DMS114 treated with DMSO at 0.1 percent for 48 hours (cell line): ENCODE measurements around the gene LYST.
"Not testable (repeated sequence)": the region's sequence is repeated elsewhere in the genome, so short reads cannot be mapped to it uniquely, and the experiment has no call there.

ENCODE experiments used
- DNase-seq: peaks from one replicate; lab custom pipeline; 2025; ENCODE audit not compliant: unreplicated experiment; lab: John Stamatoyannopoulos, UW

Gene LYST

DNA sequence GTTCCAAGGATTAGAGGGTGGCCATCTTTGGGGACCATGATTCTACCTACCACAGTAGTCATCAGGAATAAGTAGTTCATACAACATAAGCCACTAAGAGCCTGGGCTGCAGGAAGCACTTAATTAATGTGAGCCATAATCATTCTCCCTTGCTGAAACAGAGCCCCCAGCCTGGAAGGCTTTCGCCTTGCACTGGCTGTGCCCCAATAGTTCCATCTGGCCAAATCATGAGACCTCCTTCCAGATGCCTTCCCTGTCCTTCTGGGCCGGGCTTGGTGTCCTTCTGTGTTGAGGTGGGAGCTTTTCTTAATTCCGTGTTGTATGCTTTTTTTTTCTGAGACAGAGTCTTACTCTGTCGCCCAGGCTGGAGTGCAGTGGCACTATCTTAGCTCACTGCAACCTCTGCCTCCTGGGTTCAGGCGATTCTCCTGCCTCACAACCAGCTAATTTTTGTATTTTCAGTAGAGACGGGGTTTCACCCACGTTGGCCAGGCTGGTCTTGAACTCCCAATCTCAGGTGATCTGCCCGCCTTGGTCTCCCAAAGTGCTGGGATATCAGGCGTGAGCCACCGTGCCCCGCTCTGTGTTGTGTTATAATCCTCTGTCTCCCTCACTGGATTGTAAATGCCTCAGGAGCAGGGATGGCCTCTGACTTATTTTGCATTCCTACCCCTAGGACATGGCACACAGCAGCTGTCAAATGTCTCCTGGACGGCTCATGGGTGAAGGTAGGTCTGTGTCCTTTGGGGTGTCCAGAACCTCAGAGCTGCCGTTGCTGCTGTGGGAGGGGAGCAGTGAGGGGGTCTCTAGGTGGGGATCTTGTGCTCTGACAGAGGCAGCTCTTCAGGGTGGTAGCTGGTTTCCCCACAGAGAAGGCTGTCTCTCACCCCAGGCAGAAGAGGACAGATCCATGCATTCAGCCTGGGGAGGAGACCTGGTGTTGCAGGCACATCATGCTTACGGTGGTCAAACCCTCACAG is 227.2 kb downstream of the LYST start:
- DNase-seq, result no peak

DNA sequence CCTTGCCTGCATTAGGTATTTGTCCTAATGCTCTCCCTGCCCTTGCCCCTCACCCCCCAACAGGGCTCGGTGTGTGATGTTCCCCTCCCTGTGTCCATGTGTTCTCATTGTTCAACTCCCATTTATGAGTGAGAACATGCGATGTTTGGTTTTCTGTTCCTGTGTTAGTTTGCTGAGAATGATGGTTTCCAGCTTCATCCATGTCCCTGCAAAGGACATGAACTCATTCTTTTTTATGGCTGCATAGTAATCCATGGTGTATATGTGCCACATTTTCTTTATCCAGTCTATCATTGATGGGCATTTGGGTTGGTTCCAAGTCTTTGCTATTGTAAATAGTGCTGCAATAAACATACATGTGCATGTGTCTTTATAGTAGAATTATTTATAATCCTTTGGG is 228.1 kb downstream of the LYST start:
- not testable (repeated sequence) for DNase-seq

DNA sequence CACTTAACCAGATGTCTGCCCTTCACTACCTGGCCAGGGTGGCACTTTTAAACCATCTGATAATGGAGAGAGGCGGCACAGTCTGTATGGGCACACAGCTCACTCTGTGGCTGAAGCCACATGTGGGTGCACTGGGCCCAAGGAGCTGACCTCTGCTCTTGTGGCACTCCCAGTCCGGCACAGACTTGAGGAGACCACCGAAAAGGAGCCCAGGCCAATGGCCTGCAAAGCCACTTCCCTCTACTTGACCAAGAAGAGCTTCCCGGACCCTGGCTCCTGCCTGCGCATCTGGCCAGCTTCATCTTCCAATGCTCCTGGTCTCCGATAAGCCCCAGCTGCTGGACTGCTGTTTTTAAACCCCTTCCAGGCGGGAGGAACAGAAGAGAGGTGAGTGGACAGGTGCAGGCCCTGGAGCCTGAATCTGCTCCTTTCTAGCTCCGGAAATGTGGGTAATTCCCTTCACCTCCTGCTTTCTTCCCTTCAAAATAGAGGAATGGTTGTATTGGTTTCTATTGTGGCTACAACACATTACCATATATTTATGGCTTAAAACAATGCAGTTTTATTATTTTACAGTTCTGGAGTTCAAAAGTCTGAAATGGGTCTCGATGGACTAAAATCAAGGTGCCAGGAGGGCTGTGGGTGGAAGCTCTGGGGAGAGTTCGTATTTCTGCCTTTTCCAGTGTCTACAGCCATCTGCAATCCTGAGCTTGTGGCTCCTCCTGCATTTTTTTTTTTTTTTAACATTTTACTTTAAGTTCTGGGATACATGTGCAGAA is 228.8 kb downstream of the LYST start:
- no peak for DNase-seq

DNA sequence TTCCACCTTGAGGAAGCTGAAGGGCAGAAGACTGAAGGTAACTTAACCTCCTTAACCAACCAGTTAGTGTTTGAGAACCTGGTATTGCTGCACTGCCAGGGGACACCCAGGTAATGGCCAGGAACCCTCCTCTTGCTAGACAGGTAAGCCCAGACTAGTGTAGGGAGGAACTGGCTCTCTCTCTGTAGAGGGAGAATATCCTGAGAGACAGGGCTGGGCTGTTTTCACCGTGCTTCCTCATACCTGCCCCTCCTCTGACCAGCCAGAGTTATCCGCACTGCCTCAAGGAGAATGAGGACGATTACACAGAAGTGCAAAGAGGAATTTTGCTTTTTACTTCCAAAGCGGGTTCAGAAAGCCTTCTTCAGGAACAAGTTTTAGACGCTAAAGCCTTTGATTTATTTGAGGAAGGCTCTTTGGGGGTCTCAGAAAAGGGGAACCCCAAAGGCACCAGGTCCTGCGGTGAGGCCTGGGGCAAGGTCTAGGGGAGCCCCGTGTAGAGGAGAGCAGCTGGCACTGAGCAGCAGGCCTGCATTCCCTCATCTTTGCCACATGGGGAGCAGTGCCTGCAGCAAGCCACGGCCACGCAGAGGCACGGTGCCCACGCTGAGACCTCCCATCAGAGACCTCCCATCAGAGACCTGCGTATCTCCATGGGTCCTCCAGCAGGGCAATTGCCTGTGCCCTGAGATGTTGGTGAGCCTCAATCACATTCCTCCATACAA is 230.6 kb downstream of the LYST start:
- no peak for DNase-seq

DNA sequence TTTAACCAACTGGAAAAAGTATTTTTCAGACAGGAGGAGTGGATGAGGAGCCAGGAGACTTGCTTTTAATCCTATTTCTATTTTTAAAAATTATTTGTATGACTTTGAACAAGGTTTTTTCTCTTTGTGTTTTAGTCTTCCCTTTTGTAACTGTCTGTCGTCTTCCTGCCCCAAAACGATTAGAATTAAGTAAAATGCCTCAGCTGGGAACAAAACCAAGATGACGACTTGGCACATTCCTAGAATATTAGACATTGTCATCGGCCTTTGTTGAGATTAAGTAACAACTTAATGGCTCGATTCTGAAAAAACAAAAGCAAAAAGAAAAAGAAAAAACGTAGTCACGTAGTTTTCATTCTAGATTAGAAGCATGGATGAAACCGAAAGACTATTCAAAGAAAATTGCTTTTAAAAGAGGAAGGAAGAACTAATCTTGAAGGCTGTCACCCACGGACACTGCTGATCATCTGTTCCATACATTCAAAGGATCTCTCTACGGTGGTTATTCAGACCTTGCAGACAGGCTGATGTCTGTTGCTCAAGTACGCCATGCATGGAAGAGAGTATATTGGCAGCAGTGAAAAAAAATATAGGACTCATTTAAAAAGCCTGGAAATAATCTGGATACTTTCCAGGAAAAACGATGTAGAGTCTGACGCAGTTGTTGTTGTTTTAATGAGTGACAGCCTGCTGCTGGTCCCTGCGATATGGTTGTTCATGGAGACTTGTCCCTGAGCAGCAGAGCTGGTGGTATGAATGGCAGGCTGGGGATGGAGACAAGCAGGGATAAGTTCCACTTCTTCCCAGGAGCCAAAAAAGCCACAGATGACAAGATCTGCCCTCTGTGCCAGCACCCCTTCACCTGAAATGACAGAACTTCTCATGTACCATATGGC is 234.0 kb downstream of the LYST start:
- no peak for DNase-seq

DNA sequence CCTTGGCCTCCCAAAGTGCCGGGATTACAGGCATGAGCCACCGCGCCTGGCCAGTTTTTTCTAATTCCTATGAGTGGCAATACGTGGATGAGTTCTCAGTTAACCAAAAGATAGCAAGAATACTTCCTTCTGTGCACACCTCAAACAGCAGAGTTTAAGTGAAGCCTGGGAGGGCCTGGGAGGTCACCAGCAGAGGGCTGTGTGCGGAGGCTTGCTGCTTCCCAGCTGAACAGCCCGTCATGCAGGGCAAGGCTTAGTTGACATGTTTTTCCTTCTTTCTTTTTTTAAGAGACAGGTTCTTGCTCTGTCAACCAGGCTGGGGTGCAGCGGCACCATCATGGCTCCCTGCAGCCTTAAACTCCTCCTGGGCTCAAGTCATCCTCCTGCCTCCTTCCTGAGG is 234.9 kb downstream of the LYST start:
- DNase-seq, result no peak

DNA sequence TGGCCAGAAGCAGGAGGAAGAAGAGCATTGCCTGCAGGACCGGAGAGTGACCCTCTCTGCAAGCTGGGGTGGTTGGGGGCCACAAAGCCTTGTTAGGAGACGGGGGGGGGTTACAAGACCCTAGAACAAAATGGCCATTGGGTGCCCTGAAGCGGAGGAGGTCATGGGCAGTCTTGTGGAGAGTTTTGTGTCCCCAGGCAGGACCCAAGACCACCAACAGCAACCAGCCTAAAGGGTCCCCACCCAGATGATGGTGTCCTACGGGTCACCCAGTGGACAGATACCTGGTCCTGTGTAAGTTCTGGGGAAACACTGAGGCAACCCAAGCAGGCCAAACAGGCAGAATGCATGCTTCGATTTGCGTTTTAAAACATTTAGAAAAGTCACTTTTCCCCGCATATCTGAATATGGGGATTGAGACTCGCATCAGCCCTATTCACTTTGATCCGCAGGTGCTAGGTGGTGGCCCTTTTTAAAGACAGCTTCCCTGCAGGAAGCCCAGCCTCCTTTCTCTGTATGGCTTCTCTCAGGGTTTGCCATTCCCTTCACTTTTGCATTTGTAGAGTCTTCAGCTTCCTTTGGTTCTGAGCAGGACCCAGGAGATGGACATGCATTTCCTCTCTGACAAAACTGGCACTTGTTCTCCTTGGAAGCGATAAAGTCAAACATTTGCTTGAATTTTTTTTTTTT is 238.2 kb downstream of the LYST start:
- DNase-seq, result no peak

DNA sequence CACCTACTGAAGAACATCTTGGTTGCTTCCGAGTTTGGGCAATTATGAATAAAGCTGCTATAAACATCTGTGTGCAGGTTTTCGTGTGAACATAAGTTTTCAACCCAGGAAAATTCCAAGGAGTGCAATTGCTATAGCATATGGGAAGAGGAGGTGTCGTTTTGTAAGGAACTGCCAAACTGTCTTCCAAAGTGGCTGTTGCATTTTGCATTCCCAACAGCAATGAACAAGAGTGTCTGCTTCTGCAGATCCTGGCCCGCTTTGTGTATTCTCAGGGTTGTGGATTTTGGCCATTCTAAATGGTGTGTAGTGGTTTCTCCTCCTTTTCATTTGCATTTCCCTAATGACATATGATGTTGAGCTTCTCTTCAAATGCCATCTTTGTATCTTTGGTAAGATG is 240.9 kb downstream of the LYST start:
- no peak for DNase-seq

DNA sequence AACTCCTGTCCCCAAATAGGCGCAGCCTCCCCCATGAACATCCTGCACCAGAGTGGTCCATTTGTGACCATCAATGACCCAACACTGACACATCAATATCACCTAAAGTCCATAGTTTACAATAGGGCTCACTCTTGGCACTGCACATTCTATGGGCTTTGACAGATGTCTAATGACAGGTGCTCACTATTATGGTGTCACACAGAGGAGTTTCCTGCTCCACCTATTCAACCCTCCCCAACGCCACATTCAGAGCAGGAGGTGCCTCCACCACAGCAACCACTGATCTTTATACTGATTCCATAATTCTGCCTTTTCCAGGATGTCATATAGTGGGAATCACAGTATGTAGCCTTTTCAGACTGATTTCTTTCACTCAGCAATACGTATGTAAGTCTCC is 241.4 kb downstream of the LYST start:
- DNase-seq, result no peak

DNA sequence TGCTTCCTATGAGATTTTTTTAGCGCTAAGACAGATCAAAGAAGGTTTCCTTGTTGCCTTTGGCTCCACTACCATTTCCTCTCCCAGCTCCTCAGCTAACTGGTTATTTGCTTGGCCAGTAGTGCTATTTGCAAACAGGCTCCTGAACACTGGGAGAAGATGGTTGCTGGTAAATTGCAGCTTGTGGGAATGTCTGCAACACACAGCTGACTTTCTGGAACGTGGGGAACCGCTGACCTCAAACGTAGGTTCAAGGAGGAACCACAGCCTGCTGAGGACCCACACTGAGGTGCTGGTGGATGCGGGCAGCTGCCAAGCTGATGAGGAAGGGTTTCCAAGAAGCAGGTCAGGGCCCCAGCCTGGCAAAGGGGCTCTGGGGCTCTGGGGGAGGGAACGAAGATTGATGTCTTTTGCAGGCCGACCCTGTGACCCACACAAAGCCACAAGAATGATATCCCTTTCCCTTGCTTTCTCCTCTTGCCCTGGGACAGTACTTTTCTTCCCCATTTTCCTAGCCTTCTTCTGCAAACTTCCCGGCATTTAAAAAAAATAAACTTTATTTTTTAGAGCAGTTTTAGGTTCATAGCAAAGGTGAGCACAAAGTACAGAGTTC is 241.9 kb downstream of the LYST start:
- DNase-seq, result no peak

DNA sequence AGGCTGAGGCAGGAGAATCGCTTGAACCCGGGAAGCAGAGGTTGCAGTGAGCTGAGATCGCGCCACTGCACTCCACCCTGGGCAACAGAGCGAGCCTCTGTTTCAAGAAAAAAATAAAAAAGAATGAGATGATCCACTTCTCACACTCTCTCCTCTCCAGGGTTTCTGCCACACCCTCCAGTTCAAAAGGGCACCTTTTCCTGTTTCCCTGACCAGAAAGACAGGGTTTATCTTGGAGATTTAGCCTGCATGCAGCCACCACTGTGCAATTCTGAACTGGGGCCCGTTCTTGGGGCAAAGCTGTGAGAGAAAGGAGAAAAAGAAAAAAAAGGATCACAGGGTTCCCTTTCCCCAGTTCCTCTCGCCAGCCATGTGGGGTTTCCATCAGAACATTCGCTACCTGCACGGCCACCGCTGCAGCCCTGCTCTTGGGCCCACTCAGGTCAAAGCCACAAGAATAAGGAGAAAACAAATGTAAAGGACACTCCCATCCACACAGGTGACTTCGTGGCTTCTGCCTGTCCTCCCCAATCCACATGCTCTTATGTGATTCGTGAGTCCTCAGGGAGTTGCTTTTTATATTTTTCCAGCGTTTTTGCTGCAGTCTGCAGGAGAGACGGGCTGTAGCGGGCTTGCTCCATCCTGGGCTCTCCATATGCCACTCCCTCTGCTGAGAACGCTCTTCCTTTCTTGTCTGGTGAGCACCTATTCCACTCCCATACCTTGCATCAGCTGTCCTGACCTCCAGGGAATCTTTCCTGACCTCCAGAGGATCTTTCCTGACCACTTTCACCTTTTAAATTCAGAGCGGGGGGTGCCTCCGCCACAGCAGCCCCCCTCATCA is 243.5 kb downstream of the LYST start:
- DNase-seq, result no peak

DNA sequence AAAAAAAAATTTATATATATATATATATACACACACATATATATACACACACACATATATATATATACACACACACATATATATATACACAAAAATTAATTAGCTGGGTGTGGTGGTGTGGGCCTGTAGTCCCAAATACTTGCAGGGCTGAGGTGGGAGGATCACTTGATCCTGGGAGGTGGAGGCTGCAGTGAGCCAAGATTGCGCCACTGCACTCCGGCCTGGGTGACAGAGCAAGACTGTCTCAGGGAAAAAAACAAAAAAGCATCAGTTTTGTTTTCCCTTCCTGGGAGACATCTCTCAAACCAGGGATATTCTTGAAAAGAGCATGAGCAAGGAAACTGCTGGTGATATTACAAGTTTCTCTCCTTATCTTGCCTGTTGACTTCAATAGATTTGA is 247.6 kb downstream of the LYST start:
- DNase-seq, result not testable (repeated sequence)

DNA sequence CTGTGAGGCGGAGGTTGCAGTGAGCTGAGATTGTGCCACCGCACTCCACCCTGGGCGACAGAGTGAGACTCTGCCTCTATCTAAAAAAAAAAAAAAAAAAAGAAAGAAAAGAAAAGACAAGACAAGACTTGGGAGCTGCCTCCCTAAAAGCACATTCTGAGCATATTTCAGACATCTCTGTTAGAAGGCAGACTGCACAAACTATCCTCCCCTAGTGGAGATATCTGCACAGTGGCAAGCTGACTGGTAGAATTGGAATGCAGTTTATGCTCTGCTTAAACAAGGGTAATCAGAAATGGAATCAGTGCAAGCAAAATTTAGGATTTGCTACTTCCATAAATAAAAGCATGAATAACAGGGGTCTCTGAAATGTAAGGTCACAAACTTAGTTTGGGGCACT is 248.9 kb downstream of the LYST start:
- no peak for DNase-seq

DNA sequence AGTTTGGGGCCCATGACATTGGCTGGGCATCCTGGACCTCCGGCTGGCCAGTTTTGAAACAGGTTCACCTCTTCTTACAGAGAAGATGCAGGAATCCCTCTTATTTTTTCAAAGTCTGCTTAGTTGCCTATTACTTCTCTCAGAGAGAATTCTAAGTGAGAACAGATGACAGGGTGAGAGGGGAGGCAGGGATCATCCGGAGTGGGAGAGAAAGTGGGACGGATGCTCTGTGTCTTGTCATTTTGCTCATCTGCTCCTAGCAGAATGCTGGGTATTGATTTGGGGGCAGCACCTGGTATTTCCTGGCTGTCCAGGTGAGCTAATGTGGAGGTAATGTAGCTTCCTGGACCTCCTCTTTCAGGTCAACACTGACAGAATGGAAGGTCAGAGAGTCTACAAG is 249.6 kb downstream of the LYST start:
- no peak for DNase-seq

DNA sequence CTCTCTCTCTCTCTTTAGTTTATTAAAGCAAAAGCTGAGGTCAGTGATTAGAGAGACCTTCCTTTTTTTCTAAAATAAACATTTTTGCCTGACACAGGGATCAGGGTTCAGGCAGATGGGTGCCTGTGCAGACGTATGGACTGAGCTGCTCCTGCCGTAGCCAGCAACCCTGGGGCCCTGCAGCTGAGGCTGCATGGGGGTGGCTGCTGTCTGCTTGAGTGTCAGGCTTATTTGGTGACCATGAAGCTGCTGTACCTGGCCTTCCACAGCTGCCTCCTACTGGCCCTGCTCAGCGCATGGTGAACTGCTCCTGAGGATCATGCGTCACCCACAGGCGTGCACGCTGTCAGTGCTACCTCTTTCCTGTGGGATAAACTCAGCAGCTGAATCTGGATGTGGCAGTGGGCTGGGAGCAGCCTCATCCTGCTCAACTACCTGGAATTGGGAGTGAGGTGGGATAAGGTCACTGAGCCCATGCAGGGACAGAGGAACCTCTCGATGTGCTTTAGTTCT is 252.2 kb downstream of the LYST start:
- DNase-seq, result no peak

DNA sequence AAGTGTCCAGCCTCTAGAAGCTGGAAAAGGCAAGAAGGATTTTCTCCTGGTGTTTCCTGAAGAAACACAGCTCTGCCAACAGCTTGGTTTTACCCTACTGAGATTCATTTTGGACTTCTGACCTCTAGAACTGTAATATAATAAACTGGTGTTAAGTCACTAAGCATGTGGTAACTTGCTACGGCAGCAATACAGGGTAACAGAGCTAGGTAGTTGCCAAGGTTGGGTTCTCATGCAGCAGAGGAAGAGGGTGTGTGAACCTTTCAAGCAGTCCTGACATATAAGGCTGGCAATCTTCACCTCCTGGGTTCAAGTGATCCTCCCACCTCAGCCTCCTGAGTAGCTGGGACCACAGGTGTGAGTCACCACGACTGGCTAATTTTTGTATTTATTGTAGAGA is 253.1 kb downstream of the LYST start:
- no peak for DNase-seq

DNA sequence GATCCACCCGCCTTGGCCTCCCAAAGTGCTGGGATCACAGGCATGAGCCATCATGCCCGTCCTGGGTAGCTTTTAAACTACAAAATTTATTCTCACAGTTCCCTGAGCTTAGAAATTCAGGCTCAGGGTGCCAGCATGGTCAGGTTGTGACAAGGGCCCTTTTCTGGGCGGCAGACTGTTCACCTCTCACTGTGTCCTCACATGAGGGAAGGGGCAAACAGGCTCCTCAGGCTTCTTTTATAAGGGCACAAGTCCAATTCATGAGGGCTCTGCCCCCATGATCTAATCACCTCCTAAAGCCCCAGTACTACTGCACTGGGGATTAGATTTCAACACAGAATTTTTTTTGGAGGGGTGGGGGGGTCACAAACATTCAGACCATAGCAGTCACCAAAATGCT is 253.9 kb downstream of the LYST start:
- DNase-seq, result no peak
